Activated T-cell treated with anti-CD3 and anti-CD28 coated beads, Interleukin-2, amount 50 U/mL, for 72 hours (primary cell): ENCODE results near the gene C1orf105. TPM values are rescaled to one million over a fixed set of nuclear protein-coding genes. Genes with fewer than 3 reads are reported as not detected.
A peak's percentile ranks its signal among the peaks of the same experiment; 100 is the strongest.
"Not testable (repeated sequence)": the region's sequence is repeated elsewhere in the genome, so short reads cannot be mapped to it uniquely, and the experiment has no call there.

ENCODE experiments used
- ATAC-seq, 2 donors: fragments of 150-1000 bp; cut with Tn5 transposase; replicated peaks in 1 of 2; 2 replicates each; pipeline ENCODE4 v1.10.0; 2021; ENCODE audit warnings: moderate library complexity in 2 of 2, mild to moderate bottlenecking in 1 of 2
- DNase-seq, 2 donors: peaks; one replicate each; pipeline ENCODE4 v3.0.0; 2021 to 2022; ENCODE audit warnings: mixed read lengths in 1 of 2
- H3K27ac Mint-ChIP-seq: one replicate; pipeline ENCODE4 v1.8.0; 2022; ENCODE audit warnings: mild to moderate bottlenecking, moderate library complexity, mixed read lengths
- H3K27me3 Mint-ChIP-seq: one replicate; pipeline ENCODE4 v1.8.0; 2022; ENCODE audit warnings: low read depth, mixed read lengths
- H3K36me3 Mint-ChIP-seq, 2 donors: one replicate each; pipeline ENCODE4 v1.8.0; 2022; ENCODE audit warnings: mixed read lengths in 2 of 2, mild to moderate bottlenecking in 1 of 2; ENCODE audit not compliant: insufficient read depth in 2 of 2
- H3K4me1 Mint-ChIP-seq: one replicate; pipeline ENCODE4 v1.8.0; 2022; ENCODE audit warnings: low read depth, mixed read lengths
- H3K4me3 Mint-ChIP-seq, 2 donors: one replicate each; pipeline ENCODE4 v1.8.0; 2022; ENCODE audit warnings: mild to moderate bottlenecking in 2 of 2, mixed read lengths in 2 of 2, moderate library complexity in 2 of 2
- H3K9me3 Mint-ChIP-seq, 2 donors: one replicate each; pipeline ENCODE4 v1.8.0; 2022; ENCODE audit warnings: mixed read lengths in 2 of 2
- total RNA-seq, 2 donors: library from RNA; stranded (reverse); gene quantifications; one replicate each; pipeline ENCODE4 v1.2.3, GENCODE V29; 2022

C1orf105 gene
- total RNA-seq, 2 donors from 2014 or later: not detected

- DNase-seq (no peak), ATAC-seq (no peak)
- no peaks in the 10 kb centered on the region for H3K27me3 Mint-ChIP-seq
- H3K27ac Mint-ChIP-seq: no peak overlapping the region
- no peak overlapping the region for H3K4me3 Mint-ChIP-seq
- no peaks in the 10 kb centered on the region for H3K9me3 Mint-ChIP-seq
- H3K36me3 Mint-ChIP-seq: no peaks in the 10 kb centered on the region
- H3K4me1 Mint-ChIP-seq: peaks cover 3% of the 10 kb centered on the region
Measured at GRCh38 chr1:172417557-172417956, 2.9 kb upstream of the C1orf105 start.

GRCh38 chr1:172421974-172422604 is 1.6 kb downstream of the C1orf105 start:
- DNase-seq (no peak), ATAC-seq (no peak)
- no peaks in the 10 kb centered on the region for H3K9me3 Mint-ChIP-seq
- no peaks in the 10 kb centered on the region for H3K27me3 Mint-ChIP-seq
- no peaks in the 10 kb centered on the region for H3K4me1 Mint-ChIP-seq
- no peak overlapping the region for H3K4me3 Mint-ChIP-seq
- H3K36me3 Mint-ChIP-seq: no peaks in the 10 kb centered on the region
- no peak overlapping the region for H3K27ac Mint-ChIP-seq

- ATAC-seq (no peak), DNase-seq (no peak)
- Mint-ChIP-seq H3K27ac (no peak overlapping the region), H3K36me3 (no peaks in the 10 kb centered on the region), H3K9me3 (no peaks in the 10 kb centered on the region), H3K27me3 (no peaks in the 10 kb centered on the region), H3K4me1 (no peaks in the 10 kb centered on the region), H3K4me3 (no peak overlapping the region)
Measured at GRCh38 chr1:172423336-172423735, 2.9 kb downstream of the C1orf105 start.

GRCh38 chr1:172425339-172425738 is 4.9 kb downstream of the C1orf105 start:
- H3K27ac Mint-ChIP-seq: no peak overlapping the region
- no peaks in the 10 kb centered on the region for H3K9me3 Mint-ChIP-seq
- ATAC-seq: no peak
- H3K4me1 Mint-ChIP-seq: peaks cover 12% of the 10 kb centered on the region
- H3K27me3 Mint-ChIP-seq: no peaks in the 10 kb centered on the region
- no peak for DNase-seq
- no peak overlapping the region for H3K4me3 Mint-ChIP-seq
- no peaks in the 10 kb centered on the region for H3K36me3 Mint-ChIP-seq

GRCh38 chr1:172427191-172427590 is 6.7 kb downstream of the C1orf105 start:
- no peak overlapping the region for H3K4me3 Mint-ChIP-seq
- peaks cover 30% of the 10 kb centered on the region for H3K4me1 Mint-ChIP-seq
- DNase-seq: no peak
- H3K27ac Mint-ChIP-seq: no peak overlapping the region
- ATAC-seq: no peak
- no peaks in the 10 kb centered on the region for H3K36me3 Mint-ChIP-seq
- no peaks in the 10 kb centered on the region for H3K9me3 Mint-ChIP-seq
- no peaks in the 10 kb centered on the region for H3K27me3 Mint-ChIP-seq

GRCh38 chr1:172429331-172430127 is 9.0 kb downstream of the C1orf105 start:
- Mint-ChIP-seq H3K4me1 (peaks cover 42% of the 10 kb centered on the region), H3K9me3 (peaks cover 0 to 2% of the 10 kb centered on the region in 2 donors), H3K27ac (no peak overlapping the region), H3K4me3 (no peak overlapping the region), H3K27me3 (no peaks in the 10 kb centered on the region), H3K36me3 (no peaks in the 10 kb centered on the region)
- ATAC-seq (peak; percentile 60 to 66), DNase-seq (peak; percentile 31 to 41)

GRCh38 chr1:172430128-172430454 is 9.6 kb downstream of the C1orf105 start:
- no peak overlapping the region for H3K27ac Mint-ChIP-seq
- H3K4me3 Mint-ChIP-seq: no peak overlapping the region
- no peaks in the 10 kb centered on the region for H3K27me3 Mint-ChIP-seq
- H3K9me3 Mint-ChIP-seq: peaks cover 0 to 3% of the 10 kb centered on the region in 2 donors
- ATAC-seq: peak; percentile 39 to 81
- H3K36me3 Mint-ChIP-seq: no peaks in the 10 kb centered on the region
- peaks cover 42% of the 10 kb centered on the region for H3K4me1 Mint-ChIP-seq
- DNase-seq: no peak

GRCh38 chr1:172431204-172431603 is 10.7 kb downstream of the C1orf105 start:
- ATAC-seq (no peak), DNase-seq (no peak)
- H3K36me3 Mint-ChIP-seq: peaks cover 0 to 6% of the 10 kb centered on the region in 2 donors
- no peaks in the 10 kb centered on the region for H3K27me3 Mint-ChIP-seq
- peaks cover 0 to 3% of the 10 kb centered on the region in 2 donors for H3K9me3 Mint-ChIP-seq
- H3K4me3 Mint-ChIP-seq: peak overlapping the region; percentile 17 to 42
- peaks cover 42% of the 10 kb centered on the region for H3K4me1 Mint-ChIP-seq
- peak overlapping the region; percentile 21 for H3K27ac Mint-ChIP-seq

GRCh38 chr1:172431721-172432192 is 11.3 kb downstream of the C1orf105 start:
- DNase-seq (no peak), ATAC-seq (no peak)
- Mint-ChIP-seq H3K4me1 (peaks cover 42% of the 10 kb centered on the region), H3K9me3 (peaks cover 0 to 3% of the 10 kb centered on the region in 2 donors), H3K36me3 (peaks cover 0 to 6% of the 10 kb centered on the region in 2 donors), H3K27ac (no peak overlapping the region), H3K4me3 (peak overlapping the region in 1 of 2 donors; percentile 17), H3K27me3 (no peaks in the 10 kb centered on the region)

GRCh38 chr1:172437183-172437582 is 16.7 kb downstream of the C1orf105 start:
- peaks cover 31% of the 10 kb centered on the region for H3K4me1 Mint-ChIP-seq
- not testable (repeated sequence) for H3K27me3 Mint-ChIP-seq, DNase-seq, H3K9me3 Mint-ChIP-seq, H3K27ac Mint-ChIP-seq, ATAC-seq, H3K4me3 Mint-ChIP-seq
- H3K36me3 Mint-ChIP-seq: peaks cover 12 to 14% of the 10 kb centered on the region in 2 donors

GRCh38 chr1:172442404-172442803 is 21.9 kb downstream of the C1orf105 start:
- H3K4me1 Mint-ChIP-seq: peaks cover 36% of the 10 kb centered on the region
- H3K4me3 Mint-ChIP-seq: peak overlapping the region in 1 of 2 donors; percentile 96
- peaks cover 10 to 13% of the 10 kb centered on the region in 2 donors for H3K36me3 Mint-ChIP-seq
- DNase-seq: no peak
- peak overlapping the region; percentile 8 for H3K27ac Mint-ChIP-seq
- H3K9me3 Mint-ChIP-seq: no peaks in the 10 kb centered on the region
- no peak for ATAC-seq
- H3K27me3 Mint-ChIP-seq: no peaks in the 10 kb centered on the region

- Mint-ChIP-seq H3K27me3 (no peaks in the 10 kb centered on the region), H3K9me3 (no peaks in the 10 kb centered on the region), H3K36me3 (peaks cover 10 to 13% of the 10 kb centered on the region in 2 donors), H3K4me1 (peaks cover 36% of the 10 kb centered on the region), H3K27ac (peak overlapping the region; percentile 97), H3K4me3 (peak overlapping the region; percentile 89 to 96)
- ATAC-seq (no peak), DNase-seq (no peak)
Measured at GRCh38 chr1:172442843-172443565, 22.5 kb downstream of the C1orf105 start.
